Heart left ventricle (tissue), 16 donors: ENCODE data around the gene TARDBP. TPM values are rescaled to one million over a fixed set of nuclear protein-coding genes. Genes with fewer than 3 reads are reported as not detected.

Experiments used
- ATAC-seq, 4 donors: fragments of 200-7000 bp; cut with Tn5 transposase; one replicate each; pipeline ENCODE4 v1.9.1; 2020 to 2022; ENCODE audit warnings: moderate library complexity in 4 of 4, mild to moderate bottlenecking in 3 of 4, moderate number of reproducible peaks in 1 of 4
- DNase-seq, 5 donors: peaks; one replicate each; pipeline ENCODE4 v3.0.0-alpha.2; 2020
- H3K27ac ChIP-seq, 12 donors: fragments of 200-600 bp; sonication (generic) in 4 of 12; one replicate each; pipeline versions ENCODE4 v1.5.0 to v1.8.0; 2016 to 2022; ENCODE audit warnings: mild to moderate bottlenecking in 2 of 12
- H3K27me3 ChIP-seq, 9 donors: fragments of 200-600 bp; sonication (generic) in 2 of 9; one replicate each; pipeline versions ENCODE4 v1.5.1 to v1.8.0; 2016 to 2022; ENCODE audit warnings: mild to moderate bottlenecking in 3 of 9
- H3K36me3 ChIP-seq, 9 donors: fragments of 200-600 bp; sonication (generic) in 2 of 9; one replicate each; pipeline versions ENCODE4 v1.5.0 to v1.8.0; 2018 to 2022; ENCODE audit warnings: mild to moderate bottlenecking in 2 of 9
- H3K4me1 ChIP-seq, 12 donors: fragments of 200-600 bp; sonication (generic) in 4 of 12; one replicate each; pipeline versions ENCODE4 v1.5.0 to v1.8.0; 2016 to 2022; ENCODE audit warnings: mild to moderate bottlenecking in 3 of 12
- H3K4me3 ChIP-seq, 12 donors: fragments of 200-600 bp; sonication (generic) in 4 of 12; one replicate each; pipeline versions ENCODE4 v1.5.0 to v1.8.0; 2017 to 2022; ENCODE audit warnings: mild to moderate bottlenecking in 9 of 12, moderate library complexity in 4 of 12
- H3K9me3 ChIP-seq, 12 donors: fragments of 200-600 bp; sonication (generic) in 4 of 12; one replicate each; pipeline versions ENCODE4 v1.5.0 to v1.8.0; 2016 to 2022; ENCODE audit warnings: mild to moderate bottlenecking in 1 of 12
- CTCF ChIP-seq, 12 donors: fragments of 200-600 bp; sonication (generic) in 4 of 12; IDR thresholded peaks; one replicate each; pipeline versions ENCODE4 v1.5.0 to v1.8.0; 2018 to 2022; ENCODE audit warnings: antibody characterized with exemption in 12 of 12, mild to moderate bottlenecking in 5 of 12
- POLR2A ChIP-seq, 2 donors: fragments of 450-650 bp; IDR thresholded peaks; one replicate each; pipeline ENCODE4 v1.6.1; 2017; ENCODE audit warnings: antibody characterized with exemption in 2 of 2, mild to moderate bottlenecking in 2 of 2, moderate library complexity in 2 of 2
- WGBS, 4 donors: extraction: QIAGEN DNeasy Blood & Tissue Kit in 2 of 4; methylation state at CpG; one replicate each; pipeline versions ENCODE4 v1.1.5 to v1.1.7; 2013 to 2018; 5-methylcytosine and 5-hydroxymethylcytosine counted together
- intact Hi-C, 10 donors: fragments of 100-400 bp; cut with DNase I; formaldehyde crosslinking; loops; one replicate each; pipeline versions ENCODE4 v1.11.1 to v1.14.2; 2022
- polyA plus RNA-seq, 2 donors: library from polyadenylated mRNA; stranded (reverse); fragments of 200-250 nt; gene quantifications; one replicate each; pipeline ENCODE4 v1.2.3, GENCODE V29; 2013
- total RNA-seq, 9 donors: library from RNA; depleted of rRNA in 2 of 9; stranded (reverse); fragments of >200 nt in 2 of 9; fragmentation: NEBNext Ultra II Directional in 3 of 9; extraction: Animal tissue kit (Norgen Biotek cat#: 25700) in 3 of 9; gene quantifications; one replicate each; pipeline versions ENCODE4 v1.1.0 to v1.2.4, GENCODE V29; 2016 to 2023
- donor health status: ischemic (EF 13 %, LVEDD 7.1; RV severe dilation, severe dysfunction).
- donor health status: healthy with polysubstance abuse.
- donor health status: DM: no; HTN: yes; CAD: no.
- donor health status: DM: no; HTN: no; CAD: no.
- donor health status: ischemic (EF 25% LVEDD 6.9; RV normal size, moderate dysfunction).
- donor health status: ischemic (EF 25% LVEDD 5.7; RV mildly dilated, moderate dysfunction).
- donor health status: healthy.
- donor health status: DM: yes; HTN: yes; CAD: no.
- donor health status: ischemic (EF 35%, LVEDD 5.7; RV mildly dilated, moderate dysfunction).
- donor health status: nonischemic (EF 11% LVEDD 7.7; RV severe dilation, severe dysfunction).
- donor health status: DM: yes; HTN: yes; CAD: no.
- donor health status: PGD.
- donor health status: ischemic (EF 29% LVEDD 5.4; RV normal size, mild dysfunction).
- donor health status: nonischemic (EF 23%, LVEDD 6.1; RV moderate dilation, normal function).

The TARDBP gene
- total and polyA plus RNA-seq, 11 donors, result 66.3 to 138 (median 103) TPM

DNA sequence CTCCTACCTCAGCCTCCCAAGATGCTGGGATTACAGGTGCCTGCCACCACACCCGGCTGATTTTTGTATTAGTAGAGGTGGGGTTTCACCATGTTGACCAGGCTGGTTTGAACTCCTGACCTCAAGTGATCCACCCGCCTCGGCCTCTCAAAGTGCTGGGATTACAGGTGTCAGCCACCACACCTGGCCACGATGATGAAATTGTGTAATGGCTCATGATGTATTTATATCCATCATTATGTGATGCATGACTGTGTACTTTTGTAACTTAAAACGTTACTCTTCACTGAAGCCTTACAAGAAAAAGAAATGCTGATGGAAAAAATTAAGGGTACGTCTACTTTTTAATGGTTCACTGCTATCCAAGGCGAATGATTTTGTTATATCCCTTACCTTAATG, 7.5 kb downstream of the TARDBP start:
- intact Hi-C loops, result loop anchor here in 1 of 10 donors (5.0 kb wide), 1 partner anchor 77 kb away; the partner anchor contains the start of gene EXOSC10
- Histone ChIP-seq H3K36me3 (peaks cover 10 to 100% (median 100%) of the 10 kb centered on the region in 9 donors), H3K4me1 (peaks cover 0 to 32% (median 14%) of the 10 kb centered on the region in 12 donors), H3K9me3 (no peaks in the 10 kb centered on the region), H3K4me3 (no peak overlapping the region), H3K27me3 (no peaks in the 10 kb centered on the region), H3K27ac (no peak overlapping the region)
- no peak for TF ChIP-seq CTCF (IDR thresholded peaks at IDR 0.05)
- TF ChIP-seq POLR2A (IDR thresholded peaks at IDR 0.05), result no peak
- DNase-seq, result no peak
- ATAC-seq, result no peak
- 91 to 93% (median 92%) methylated on average over 7 of the region's 7 CpGs for WGBS, 4 donors

DNA sequence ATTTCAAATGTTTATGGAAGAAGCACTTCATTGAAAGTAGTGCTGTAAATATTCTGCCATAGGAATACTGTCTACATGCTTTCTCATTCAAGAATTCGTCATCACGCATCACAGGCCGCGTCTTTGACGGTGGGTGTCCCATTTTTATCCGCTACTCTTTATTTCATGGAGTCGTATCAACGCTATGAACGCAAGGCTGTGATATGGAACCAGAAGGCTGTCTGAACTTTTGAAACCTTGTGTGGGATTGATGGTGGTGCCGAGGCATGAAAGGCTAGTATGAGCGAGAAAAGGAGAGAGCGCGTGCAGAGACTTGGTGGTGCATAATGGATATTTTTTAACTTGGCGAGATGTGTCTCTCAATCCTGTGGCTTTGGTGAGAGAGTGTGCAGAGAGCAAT, 10.7 kb downstream of the TARDBP start:
- Histone ChIP-seq H3K36me3 (peaks cover 8 to 100% (median 94%) of the 10 kb centered on the region in 9 donors), H3K27me3 (no peaks in the 10 kb centered on the region), H3K4me1 (peaks cover 0 to 9% (median 0%) of the 10 kb centered on the region in 12 donors), H3K27ac (no peak overlapping the region), H3K9me3 (no peaks in the 10 kb centered on the region), H3K4me3 (no peak overlapping the region)
- TF ChIP-seq POLR2A (IDR thresholded peaks at IDR 0.05), result no peak
- TF ChIP-seq CTCF (IDR thresholded peaks at IDR 0.05), result no peak
- DNase-seq (no peak), ATAC-seq (no peak)
- 90 to 96% (median 94%) methylated on average over 14 of the region's 14 CpGs for WGBS, 4 donors
- intact Hi-C loops, result no loop called here

DNA sequence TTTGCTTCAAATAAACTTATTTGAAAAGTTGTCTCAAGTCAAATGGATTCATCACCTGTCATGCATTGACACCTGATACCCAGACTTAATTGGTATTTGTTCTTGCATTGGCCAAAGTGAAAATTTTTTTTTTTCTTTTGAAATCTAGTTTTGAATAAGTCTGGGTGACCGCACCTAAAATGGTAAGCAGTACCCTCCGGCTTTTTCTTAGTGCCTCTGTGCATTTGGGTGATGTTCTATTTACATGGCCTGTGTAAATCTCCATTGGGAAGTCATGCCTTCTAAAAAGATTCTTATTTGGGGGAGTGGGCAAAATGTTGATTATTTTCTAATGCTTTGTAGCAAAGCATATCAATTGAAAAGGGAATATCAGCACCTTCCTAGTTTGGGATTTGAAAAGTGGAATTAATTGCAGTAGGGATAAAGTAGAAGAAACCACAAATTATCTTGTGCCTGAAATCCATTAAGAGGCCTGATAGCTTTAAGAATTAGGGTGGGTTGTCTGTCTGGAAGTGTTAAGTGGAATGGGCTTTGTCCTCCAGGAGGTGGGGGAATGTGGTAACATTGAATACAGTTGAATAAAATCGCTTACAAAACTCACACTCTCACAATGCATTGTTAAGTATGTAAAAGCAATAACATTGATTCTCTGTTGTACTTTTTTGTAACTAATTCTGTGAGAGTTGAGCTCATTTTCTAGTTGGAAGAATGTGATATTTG, 11.9 kb downstream of the TARDBP start:
- 90 to 95% (median 92%) methylated on average over 3 of the region's 3 CpGs for WGBS, 4 donors
- no peak for ATAC-seq
- no peaks in the 10 kb centered on the region for H3K4me1 ChIP-seq
- TF ChIP-seq POLR2A (IDR thresholded peaks at IDR 0.05) (no peak), CTCF (IDR thresholded peaks at IDR 0.05) (no peak)
- H3K4me3 ChIP-seq, result no peak overlapping the region
- H3K9me3 ChIP-seq, result no peaks in the 10 kb centered on the region
- no peak overlapping the region for H3K27ac ChIP-seq
- H3K36me3 ChIP-seq, result peaks cover 5 to 95% (median 83%) of the 10 kb centered on the region in 9 donors
- no peak for DNase-seq
- H3K27me3 ChIP-seq, result no peaks in the 10 kb centered on the region
- intact Hi-C loops, result no loop called here

DNA sequence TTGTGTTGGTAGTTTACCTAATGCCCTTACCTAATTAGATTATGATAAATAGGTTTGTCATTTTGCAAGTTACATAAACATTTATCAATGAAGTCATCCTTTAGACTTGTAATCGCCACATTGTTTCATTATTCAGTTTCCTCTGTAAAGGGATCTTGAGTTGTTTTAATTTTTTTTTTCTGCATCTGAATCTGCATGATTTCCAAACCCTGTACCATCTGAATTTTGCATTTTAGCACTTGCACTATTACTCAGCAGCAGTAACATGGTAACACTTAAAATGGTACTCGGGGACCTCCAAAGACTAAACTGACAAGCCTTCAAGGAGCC, 12.4 kb downstream of the TARDBP start:
- intact Hi-C loops, result no loop called here
- no peaks in the 10 kb centered on the region for H3K4me1 ChIP-seq
- H3K36me3 ChIP-seq, result peaks cover 5 to 93% (median 81%) of the 10 kb centered on the region in 9 donors
- no peaks in the 10 kb centered on the region for H3K9me3 ChIP-seq
- 83 to 90% (median 87%) methylated on average over 2 of the region's 2 CpGs for WGBS, 4 donors
- no peak for DNase-seq
- no peak overlapping the region for H3K27ac ChIP-seq
- ATAC-seq, result no peak
- TF ChIP-seq POLR2A (IDR thresholded peaks at IDR 0.05) (no peak), CTCF (IDR thresholded peaks at IDR 0.05) (no peak)
- H3K4me3 ChIP-seq, result no peak overlapping the region
- no peaks in the 10 kb centered on the region for H3K27me3 ChIP-seq
